Kidney capillary endothelial cell (primary cell): ENCODE results near the gene KIF4B.

Experiments
- DNase-seq: peaks from one replicate; pipeline ENCODE4 v3.0.0-alpha.2; 2018; ENCODE audit warnings: low spot score

The KIF4B gene

GRCh38 chr5:155056644-155057269 is 43.2 kb downstream of the KIF4B start:
- no peak for DNase-seq

GRCh38 chr5:155057626-155058025 is 44.1 kb downstream of the KIF4B start:
- no peak for DNase-seq

- DNase-seq = no peak
Measured at GRCh38 chr5:155064580-155064979, 51.0 kb downstream of the KIF4B start.

GRCh38 chr5:155066886-155067595 is 53.5 kb downstream of the KIF4B start:
- DNase-seq = no peak
